ENCODE results near the gene GNA14. TPM values are rescaled to one million over a fixed set of nuclear protein-coding genes. Genes with fewer than 3 reads are reported as not detected.
"Not testable (repeated sequence)": the region's sequence is repeated elsewhere in the genome, so short reads cannot be mapped to it uniquely, and the experiment has no call there.

GNA14 gene
- total RNA-seq, 1 donor, result 6.5 TPM

- H3K4me3 ChIP-seq (ENCODE audit: low read depth, low read length), result no peak overlapping the region
Observed at GRCh38 chr9:77588271-77588937, 59.7 kb downstream of the GNA14 start.

GRCh38 chr9:77587851-77588250, 60.3 kb downstream of the GNA14 start:
- H3K4me3 ChIP-seq (ENCODE audit: low read depth, low read length), result no peak overlapping the region
- TF ChIP-seq CTCF (IDR thresholded peaks at IDR 0.05; ENCODE audit: insufficient read depth, low read depth, low read length), result no peak
- DNase-seq (ENCODE audit: low read depth), result no peak

More at GRCh38 chr9:77588271-77588937, 59.7 kb downstream of the GNA14 start:
- DNase-seq (ENCODE audit: low read depth), result peak; percentile 81
- no peak for TF ChIP-seq CTCF (IDR thresholded peaks at IDR 0.05; ENCODE audit: insufficient read depth, low read depth, low read length)

- no peak for DNase-seq (ENCODE audit: low read depth)
- no peak for TF ChIP-seq CTCF (IDR thresholded peaks at IDR 0.05; ENCODE audit: insufficient read depth, low read depth, low read length)
- no peak overlapping the region for H3K4me3 ChIP-seq (ENCODE audit: low read depth, low read length)
Observed at GRCh38 chr9:77587042-77587441, 61.1 kb downstream of the GNA14 start.

GRCh38 chr9:77586591-77586990, 61.5 kb downstream of the GNA14 start:
- no peak overlapping the region for H3K4me3 ChIP-seq (ENCODE audit: low read depth, low read length)
- no peak for DNase-seq (ENCODE audit: low read depth)
- no peak for TF ChIP-seq CTCF (IDR thresholded peaks at IDR 0.05; ENCODE audit: insufficient read depth, low read depth, low read length)

GRCh38 chr9:77585335-77585786, 62.8 kb downstream of the GNA14 start:
- no peak overlapping the region for H3K4me3 ChIP-seq (ENCODE audit: low read depth, low read length)
- TF ChIP-seq CTCF (IDR thresholded peaks at IDR 0.05; ENCODE audit: insufficient read depth, low read depth, low read length), result no peak
- DNase-seq (ENCODE audit: low read depth), result no peak

GRCh38 chr9:77584927-77585326, 63.2 kb downstream of the GNA14 start:
- DNase-seq (ENCODE audit: low read depth); H3K4me3 ChIP-seq (ENCODE audit: low read depth, low read length): not testable (repeated sequence)

GRCh38 chr9:77582961-77583576, 65.1 kb downstream of the GNA14 start:
- H3K4me3 ChIP-seq (ENCODE audit: low read depth, low read length), result no peak overlapping the region
- no peak for DNase-seq (ENCODE audit: low read depth)
- TF ChIP-seq CTCF (IDR thresholded peaks at IDR 0.05; ENCODE audit: insufficient read depth, low read depth, low read length), result no peak

All from fibroblast of villous mesenchyme (primary cell).